Esophagus mucosa (tissue), 1 donor: ENCODE measurements around the gene CACNA2D2. TPM values are rescaled to one million over a fixed set of nuclear protein-coding genes. Genes with fewer than 3 reads are reported as not detected.

Experiments
- ATAC-seq: fragments of 200-7000 bp; cut with Tn5 transposase; one replicate; pipeline ENCODE4 v1.9.1; 2020
- total RNA-seq: library from RNA; stranded (reverse); gene quantifications from one replicate; pipeline ENCODE4 v1.2.4, GENCODE V29; 2023
- donor health status: DM: yes; HTN: yes; CAD: no.

The CACNA2D2 gene
- total RNA-seq, 1 donor from 2014 or later, result 0.08 TPM

GRCh38 chr3:50457988-50458387 lies 45.4 kb downstream of the CACNA2D2 start:
- ATAC-seq, result no peak

- no peak for ATAC-seq
Observed at GRCh38 chr3:50455161-50456018, 48.0 kb downstream of the CACNA2D2 start.

GRCh38 chr3:50454481-50455070 lies 48.9 kb downstream of the CACNA2D2 start:
- no peak for ATAC-seq

DNA sequence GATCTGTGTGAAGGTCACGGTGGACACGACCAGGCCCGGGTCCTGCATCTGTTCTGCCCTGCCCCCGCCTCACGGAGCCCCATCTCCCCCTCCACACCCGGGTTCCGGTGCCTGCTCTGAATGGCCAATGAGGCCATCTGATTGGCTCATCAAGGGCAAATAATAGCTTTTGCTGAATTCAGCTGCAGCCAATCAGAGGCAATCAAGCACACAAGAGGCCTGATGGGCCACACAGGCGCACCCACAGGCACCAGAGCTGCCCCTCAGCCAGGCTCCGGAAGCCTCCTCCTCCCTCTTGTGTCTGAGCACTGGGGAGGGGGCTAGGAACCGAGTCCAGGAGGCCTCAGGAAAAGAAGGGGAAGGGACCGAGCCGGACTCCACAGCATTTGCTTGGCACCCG lies 49.5 kb downstream of the CACNA2D2 start:
- no peak for ATAC-seq

DNA sequence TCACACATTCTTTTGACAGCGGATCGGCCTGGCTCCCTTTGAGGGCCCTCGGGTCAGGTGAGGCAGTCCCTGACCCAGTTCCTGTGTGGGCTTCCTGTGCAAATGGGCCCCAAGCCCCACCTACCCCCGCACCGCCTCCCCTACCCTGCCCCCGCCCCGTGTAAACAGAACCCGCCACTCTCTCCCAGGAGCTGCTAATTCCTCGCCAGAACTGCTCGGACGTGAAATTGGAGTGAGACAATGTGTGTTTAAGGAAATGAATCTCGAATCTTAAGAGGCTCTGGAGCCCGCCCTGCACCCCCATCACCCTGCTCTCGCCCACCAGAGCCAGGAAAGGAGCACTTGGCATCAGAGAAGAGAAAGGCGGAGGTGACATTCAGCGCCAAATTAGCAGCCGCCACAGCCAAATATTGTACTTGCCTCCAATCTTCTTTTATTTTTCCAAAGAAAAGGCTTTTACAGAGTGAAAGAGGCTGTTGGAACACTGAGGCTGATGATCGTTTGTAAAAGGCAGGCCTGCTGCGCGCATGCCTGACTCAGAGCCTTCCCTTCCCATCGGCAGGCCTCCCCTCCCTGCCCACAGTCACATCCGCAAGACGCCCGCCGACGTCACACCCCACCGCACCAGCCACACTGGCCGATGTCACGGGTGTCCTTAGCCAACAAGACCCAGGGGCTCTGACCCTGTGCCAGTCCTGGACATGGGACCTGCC lies 53.1 kb downstream of the CACNA2D2 start:
- ATAC-seq, result peak; percentile 30

GRCh38 chr3:50448752-50449539 lies 54.5 kb downstream of the CACNA2D2 start:
- ATAC-seq, result no peak

GRCh38 chr3:50447290-50447840 lies 56.1 kb downstream of the CACNA2D2 start:
- ATAC-seq, result no peak

DNA sequence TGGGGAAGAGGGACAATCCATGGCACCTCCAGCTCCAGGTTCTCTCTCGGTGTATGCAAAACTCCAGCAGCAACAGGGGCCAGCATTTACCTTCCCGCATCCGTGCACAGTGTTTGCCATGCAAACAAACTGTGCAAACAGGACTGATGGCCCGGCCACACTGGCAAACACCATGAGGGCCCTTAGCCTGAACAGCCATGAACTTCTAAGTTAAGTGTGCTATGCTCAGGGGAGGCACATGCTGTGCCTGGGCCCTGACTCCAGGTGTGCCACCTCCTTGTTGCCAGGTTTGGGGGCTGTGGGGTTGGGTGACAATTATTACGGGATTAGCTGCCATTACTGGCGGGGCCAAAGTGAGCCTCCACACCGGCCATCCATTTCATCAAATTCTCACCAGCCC lies 57.5 kb downstream of the CACNA2D2 start:
- no peak for ATAC-seq

GRCh38 chr3:50444782-50445181 lies 58.7 kb downstream of the CACNA2D2 start:
- ATAC-seq, result no peak

DNA sequence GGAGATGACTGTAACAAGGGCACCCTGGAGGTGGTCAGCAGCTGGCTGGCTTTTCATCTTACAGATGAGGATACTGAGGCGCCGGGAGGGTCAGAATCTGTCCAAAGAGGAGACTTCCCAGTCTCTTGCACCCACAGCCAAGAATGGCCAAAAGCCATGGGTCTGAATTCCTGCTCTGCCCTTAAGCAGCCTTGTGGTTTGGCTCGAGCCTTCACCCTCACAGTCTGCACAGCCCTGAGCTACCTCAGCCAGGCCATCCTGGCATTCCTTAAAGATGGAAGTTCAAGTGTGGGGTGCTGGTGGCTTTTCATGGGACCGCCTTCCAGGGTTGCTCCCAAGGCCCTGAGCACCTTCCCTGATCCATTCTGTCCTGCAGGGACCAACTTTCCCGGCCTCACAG lies 59.2 kb downstream of the CACNA2D2 start:
- ATAC-seq, result no peak

DNA sequence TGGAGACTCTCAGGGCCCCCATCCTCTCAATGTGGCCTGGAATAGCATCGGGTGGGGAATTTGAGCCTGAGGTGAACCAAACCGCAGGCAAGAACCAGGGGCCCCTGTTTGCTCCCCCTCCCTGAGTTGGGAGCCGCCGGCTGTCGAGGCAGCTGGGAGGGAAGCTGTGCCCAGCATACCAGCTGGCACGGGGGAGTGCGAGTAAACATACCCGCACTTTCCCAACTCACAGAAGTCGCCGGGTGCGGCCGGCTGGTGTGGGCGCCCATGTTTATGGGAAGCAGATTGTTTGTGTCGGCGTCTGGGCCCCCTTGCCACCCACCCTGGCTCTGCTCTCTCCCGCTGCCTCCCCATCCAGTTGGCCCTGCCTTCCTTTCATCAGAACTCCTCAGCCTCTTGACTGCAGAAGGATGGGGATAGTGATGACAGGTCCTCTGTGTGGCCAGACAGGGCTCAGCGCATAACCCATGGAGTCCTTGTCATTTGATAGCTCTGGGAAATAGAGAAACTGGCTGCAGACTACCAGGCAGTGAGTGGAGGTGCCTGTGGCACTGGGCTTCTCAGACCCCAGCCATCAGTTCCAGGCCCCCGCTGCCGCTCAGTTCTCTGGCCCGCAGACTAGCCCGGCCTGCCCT lies 60.4 kb downstream of the CACNA2D2 start:
- no peak for ATAC-seq

DNA sequence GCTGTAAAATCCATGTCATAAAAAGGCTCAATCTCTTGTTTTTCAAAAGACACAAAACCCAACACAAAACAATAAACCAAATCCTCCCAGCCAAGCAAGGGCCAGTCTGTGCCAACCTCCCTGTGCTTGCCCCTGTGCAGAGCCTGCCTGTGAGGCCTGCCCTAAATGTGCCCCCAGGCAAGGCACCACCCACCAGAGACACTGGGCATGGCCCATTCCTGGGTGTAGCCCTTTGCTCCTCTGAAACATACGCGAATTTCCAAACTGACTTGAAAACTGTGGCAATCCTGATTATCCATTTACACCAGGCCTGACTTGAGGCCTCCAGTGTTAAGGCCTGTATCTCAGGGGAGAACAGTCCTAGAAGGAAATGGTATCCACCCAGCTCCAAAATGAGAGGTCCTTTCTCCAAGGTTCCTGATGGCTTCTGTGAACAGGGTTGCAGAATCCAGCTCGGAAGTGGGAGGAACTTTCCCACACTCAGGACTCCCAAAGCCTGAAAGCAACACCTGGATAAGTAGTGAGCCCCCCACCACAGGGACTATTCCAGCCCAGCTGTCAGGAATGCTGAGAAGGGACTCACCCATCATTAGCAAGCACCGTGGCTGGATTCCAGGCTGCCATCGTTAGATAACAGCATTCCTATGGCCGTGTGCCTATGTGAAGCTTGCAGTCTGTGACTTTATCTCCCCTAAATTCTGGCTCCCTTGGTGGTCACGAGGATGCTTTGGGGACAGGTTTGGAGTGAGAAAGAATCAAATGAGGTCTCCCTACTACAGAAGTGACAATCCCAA lies 61.8 kb downstream of the CACNA2D2 start:
- no peak for ATAC-seq

DNA sequence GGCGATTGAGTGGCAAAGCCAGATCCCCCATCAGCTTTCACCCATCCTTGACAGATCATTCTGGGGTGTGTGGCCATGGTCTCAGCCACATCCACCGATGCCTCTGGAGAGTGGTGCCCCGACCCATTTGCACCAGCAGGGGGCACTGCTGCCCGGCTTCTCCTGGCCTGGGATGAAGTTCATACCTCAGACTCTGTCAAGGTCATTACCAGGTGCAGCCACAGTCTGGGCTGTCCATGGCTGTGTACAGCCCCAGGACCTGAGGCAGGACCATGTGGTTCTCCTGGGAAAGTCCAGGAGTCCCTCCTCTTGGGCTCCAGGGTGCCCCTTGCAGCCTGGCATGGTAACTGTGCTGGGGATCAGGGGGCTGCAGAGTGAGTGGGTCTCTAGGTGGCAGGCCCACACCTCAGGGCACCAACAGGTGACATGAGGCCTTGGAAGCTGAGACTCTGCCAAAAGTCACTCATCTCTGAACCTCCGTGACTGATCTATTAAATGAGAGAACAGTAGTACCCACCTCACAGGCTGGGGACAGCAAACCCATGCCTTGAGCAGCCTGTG lies 67.2 kb downstream of the CACNA2D2 start:
- peak; percentile 81 for ATAC-seq

DNA sequence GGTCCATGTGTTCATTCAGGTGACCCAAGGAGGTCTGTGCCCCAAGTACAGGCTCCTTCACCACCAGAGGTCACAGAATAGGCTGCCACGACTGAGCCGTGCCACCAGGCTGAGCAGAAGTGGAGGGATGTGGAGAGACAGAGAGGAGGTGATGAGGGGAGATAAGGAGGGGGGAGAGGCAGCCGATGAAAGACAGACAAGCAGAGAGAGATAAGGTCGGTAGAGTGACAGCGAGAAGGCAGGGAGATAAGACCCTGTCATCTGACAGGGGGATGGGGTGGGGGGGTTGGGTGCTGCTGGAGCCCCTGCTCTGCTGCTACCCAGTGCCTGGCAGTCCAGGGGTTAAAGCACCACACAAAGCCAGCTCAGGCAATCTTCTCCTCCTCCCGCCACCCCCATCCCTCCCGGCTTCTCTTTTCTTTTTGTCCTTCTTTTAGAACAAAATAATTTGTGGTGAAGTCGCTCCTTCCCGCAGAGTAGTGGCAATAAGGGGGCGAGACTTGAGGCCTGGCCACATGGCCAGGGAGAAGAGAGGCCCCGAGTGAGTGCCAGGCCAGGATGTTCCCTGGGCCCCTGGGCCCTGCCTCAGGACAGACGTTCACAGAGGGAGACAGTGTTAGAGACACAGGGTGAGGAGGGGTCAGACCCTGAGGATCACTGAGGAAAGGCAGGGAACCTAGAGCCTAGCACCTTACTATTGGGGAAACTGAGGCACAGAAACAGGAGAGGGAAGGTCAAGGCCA lies 67.9 kb downstream of the CACNA2D2 start:
- peak; percentile 5 for ATAC-seq

GRCh38 chr3:50433954-50434353 lies 69.5 kb downstream of the CACNA2D2 start:
- ATAC-seq, result no peak

- ATAC-seq, result no peak
Observed at GRCh38 chr3:50430950-50431435, 72.4 kb downstream of the CACNA2D2 start.

DNA sequence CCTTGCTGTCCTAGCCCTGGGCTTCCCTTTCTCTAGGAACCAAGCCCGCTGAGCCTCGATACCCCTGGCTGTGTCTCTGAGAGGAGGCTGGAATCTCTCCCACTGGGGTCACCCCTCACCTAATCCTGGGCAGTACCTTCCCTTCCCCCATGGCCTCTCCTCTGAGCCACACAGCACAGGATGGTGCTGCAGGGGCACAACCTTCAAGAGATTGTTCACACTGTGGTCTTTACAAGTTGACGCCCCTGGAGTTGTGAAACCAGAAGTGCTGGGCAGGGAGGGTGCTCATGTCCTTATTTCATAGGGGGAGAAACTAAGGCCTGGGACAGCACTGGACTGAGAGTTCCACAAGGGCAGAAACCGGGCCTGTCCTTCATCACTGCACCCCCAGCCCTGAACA lies 73.2 kb downstream of the CACNA2D2 start:
- no peak for ATAC-seq

DNA sequence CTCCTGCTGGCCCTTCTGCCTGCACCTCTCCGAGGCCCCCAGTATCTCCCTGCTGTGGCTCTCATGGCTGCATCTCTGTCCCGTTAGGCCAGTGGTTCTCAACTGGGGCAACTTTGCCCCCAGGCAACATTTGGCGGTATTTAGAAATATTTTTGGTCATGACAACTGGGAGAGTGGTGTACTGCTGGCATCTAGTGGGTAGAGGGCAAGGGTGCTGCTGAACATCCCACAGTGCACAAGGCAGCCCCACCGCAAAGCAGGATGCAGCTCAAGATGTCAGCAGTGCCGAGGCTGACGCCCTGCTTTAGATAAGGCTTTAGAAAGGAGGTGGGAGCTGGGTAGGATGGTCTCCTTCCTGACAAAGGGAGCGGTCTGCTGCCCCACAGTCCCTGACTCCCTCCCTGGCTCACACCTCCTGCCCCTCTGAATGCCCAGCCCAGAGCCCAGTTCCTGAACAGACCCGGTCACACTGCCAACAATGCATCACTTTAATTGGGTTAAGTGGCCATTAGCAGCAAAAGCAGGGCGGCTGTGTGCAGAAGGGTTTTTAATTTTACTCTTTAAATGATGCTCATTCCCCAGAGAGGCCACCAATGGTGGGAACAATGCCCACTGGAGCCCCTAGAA lies 75.3 kb downstream of the CACNA2D2 start:
- no peak for ATAC-seq

DNA sequence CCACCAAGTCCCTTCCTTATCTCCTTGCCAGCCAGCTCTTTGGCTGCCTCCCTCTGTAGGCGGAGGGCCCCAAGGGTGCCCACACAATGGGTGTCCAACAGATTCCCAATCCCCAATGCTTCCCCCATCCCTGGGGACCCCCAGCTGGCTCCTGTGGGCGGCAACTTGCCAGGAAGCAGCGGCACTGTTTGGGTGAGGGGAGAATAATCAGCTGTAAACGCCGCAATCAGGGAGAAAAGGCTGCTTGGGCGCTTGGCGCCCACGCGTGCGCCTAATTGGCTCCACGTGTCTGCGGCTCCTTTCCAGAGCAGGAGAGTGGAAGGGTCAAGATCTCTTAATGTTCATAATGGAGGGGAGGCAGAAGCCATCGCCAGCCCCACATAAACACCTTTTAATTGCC lies 76.2 kb downstream of the CACNA2D2 start:
- no peak for ATAC-seq
